ENCODE results near the gene NDRG4. TPM values are rescaled to one million over a fixed set of nuclear protein-coding genes. Genes with fewer than 3 reads are reported as not detected.
"Not testable (repeated sequence)": the region's sequence is repeated elsewhere in the genome, so short reads cannot be mapped to it uniquely, and the experiment has no call there.

The NDRG4 gene
- total RNA-seq, 1 donor from 2014 or later = 38.4 TPM

DNA sequence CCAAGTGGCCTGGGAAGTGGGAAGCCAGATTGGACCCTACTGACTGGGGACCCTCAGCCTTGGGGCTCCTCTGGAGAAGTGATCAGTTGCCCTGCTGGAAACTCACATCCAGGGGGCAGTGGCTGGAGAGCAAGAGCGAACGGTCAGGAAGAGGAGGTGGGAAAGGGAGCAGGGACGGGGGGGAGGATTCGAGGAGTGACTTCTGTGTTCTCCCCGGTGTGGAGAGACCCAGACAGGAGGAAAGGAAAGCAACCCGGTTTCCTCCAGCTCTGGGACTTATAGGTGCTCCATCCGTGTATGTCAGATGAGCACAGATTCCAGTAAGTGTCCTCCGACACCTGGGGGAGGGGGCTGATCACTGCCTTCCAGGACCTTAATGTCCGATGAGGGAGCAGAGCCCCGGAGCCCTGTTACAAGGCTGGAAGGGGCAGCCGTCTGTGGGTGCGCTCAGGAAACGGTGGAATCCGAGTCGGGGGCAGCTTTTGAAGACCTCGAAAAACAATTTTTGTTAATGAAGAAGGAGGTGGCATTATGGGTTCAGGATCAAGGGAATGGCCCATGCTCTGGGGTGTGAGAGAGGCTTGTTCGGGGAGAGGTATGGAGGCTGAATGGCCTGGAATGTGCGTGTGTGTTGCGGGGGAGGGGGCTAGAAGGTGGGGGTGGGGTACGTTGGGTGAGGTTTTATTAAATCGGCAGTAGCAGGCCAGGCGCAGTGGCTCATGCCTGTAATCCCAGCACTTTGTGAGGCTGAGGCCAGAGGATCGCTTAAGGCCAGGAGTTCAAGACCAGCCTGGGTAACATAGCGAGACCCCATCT is 34.8 kb upstream of the NDRG4 start:
- DNase-seq (ENCODE audit: extremely low read depth, low read depth, low spot score) = no peak

DNA sequence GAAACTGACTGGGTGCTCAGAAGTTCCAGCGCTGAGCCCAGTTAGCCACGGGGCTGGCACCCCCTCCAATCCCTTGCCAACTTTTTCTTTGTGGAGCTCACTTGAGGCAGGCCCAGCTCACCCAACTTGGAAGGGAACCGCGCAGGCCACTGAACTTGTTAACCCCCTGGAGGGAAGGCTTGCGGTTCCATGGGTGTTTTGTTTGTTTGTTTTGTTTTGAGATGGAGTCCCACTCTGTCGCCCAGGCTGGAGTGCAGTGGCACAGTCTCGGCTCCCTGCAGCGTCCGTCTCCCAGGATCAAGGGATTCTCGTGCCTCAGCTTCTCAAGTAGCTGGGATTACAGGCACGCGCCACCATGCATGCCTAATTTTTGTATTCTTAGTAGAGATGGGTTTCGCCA is 34.1 kb upstream of the NDRG4 start:
- DNase-seq (ENCODE audit: extremely low read depth, low read depth, low spot score) = no peak

DNA sequence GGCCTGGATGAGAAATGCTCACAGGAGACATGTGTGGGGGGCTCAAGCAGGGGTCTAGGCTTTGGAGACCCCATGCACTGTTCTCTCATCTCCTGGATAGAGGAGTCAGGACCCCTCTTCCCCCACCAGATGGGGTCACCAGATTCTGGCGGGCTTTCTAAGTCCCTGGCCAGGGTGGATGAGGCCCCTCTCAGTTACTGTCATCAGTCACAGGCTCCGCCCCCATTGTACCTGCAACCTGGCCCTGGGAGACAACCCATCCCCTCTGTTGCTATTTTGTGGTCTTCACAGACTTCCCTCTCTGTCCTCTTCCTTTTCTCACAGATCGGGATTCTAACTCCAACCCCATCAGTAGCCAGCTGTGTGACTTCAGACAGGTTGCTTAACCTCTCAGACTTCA is 33.5 kb upstream of the NDRG4 start:
- DNase-seq (ENCODE audit: extremely low read depth, low read depth, low spot score) = no peak

DNA sequence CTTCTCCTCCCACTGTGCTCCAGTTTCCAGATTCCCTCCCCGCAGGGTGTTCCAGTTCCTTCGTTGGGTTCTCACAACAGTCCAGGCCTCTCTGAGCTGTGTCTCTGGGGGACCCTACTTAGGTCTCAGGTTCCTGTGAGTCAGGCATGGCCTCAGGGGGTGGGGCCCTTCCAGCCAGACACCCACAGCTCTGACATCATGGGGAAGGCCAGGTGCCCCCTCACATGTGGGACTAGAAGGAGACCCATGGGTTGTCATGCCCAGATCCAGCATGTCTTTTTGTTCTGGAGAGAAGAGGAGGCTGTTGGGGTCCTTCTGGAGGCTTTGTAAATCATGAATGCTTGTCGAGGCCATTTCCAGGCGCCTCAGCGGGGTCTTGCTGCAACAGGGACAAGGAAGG is 32.0 kb upstream of the NDRG4 start:
- no peak for DNase-seq (ENCODE audit: extremely low read depth, low read depth, low spot score)

DNA sequence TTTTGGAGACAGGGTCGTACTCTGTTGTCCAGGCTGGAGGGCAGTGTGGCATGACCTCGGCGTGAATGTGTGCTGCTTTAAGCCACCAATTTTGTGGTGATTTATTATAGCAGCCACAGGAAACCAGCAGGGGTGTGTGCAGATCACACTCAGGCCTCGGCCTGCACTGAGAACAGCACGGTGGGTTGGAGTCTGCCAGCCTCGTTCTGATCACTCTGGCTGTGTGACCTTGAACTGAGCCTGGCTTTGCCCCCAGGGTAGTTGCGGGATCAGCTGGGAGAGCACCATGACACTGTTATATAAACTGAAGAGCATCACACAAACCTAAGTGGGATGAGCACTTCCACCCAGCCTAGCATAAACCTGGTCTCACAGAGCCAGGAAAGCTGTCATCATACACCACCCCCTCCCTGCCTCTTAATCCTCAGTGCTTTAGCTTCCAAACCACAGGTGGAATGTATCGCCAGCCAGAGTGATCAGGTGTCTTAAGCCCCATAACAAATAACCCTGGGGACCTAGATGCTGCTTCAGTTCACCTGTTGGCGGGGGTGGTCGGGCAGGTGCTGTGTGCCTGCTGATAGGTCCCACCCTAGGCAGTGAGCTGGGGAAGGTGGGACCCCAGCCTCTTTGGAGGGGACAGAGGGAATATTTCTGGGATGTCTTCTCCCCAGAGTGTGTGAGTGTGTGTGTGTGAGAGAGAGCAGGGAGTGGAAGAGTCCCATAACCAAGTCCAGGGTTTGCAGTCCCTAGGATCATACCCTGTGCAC is 28.6 kb upstream of the NDRG4 start:
- DNase-seq (ENCODE audit: extremely low read depth, low read depth, low spot score) = no peak

DNA sequence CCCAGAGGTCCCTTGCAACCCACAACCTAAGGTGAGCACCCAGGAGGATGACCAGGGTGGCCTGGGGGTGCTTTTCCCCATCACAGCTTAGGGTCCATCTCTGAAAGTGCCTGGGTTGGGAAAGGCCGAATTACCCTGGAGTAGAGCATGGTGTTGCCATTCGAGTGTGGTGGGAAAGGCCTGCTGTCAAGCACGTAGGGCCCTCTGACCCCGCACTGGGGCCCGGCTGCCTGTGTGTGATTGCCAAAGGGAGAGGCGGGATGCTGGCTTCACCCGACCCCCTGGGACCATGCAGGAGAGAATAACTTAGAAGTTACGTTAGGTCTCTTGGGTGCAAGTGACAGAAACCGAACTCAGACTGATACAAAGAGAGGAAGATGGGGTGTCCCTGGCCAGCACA is 27.7 kb upstream of the NDRG4 start:
- no peak for DNase-seq (ENCODE audit: extremely low read depth, low read depth, low spot score)

DNA sequence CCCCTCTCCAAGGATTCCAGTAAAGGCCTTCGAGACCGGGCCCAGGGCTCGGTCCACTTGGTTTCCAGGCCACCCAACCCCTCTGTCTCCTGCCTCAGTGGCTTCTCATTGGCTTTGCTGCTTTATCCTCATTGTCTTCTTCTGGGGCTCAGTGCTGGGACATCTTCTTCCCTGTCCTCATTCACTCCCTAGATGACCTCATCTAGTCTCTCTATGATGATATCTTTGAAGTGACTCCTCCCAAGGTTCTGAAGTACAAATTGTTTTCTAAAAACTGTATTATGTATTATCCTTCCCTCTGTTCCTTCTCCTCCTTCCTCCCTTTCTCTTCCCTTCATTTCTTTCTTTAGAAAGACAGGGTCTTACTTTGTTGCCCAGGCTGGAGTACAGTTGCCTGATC is 27.1 kb upstream of the NDRG4 start:
- no peak for DNase-seq (ENCODE audit: extremely low read depth, low read depth, low spot score)

DNA sequence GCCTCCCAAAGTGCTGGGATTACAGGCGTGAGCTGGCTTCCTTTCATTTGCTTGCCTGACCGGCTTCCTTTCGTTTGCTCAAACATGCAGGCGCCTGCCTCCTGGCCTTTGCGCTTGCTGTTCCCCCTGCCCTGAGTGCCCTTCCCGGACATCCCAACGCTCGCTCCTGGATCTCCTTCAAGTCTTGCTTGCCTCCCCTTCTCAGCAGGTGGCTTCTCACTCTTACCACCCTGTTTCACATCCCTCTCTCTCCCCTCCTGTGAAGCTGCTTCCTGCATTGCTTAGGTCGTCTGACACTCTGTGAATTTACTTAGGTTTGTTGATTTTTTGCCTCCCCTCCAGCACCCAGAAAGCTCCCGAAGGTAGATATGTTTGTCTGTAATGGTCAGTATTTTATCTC is 25.6 kb upstream of the NDRG4 start:
- no peak for DNase-seq (ENCODE audit: extremely low read depth, low read depth, low spot score)

DNA sequence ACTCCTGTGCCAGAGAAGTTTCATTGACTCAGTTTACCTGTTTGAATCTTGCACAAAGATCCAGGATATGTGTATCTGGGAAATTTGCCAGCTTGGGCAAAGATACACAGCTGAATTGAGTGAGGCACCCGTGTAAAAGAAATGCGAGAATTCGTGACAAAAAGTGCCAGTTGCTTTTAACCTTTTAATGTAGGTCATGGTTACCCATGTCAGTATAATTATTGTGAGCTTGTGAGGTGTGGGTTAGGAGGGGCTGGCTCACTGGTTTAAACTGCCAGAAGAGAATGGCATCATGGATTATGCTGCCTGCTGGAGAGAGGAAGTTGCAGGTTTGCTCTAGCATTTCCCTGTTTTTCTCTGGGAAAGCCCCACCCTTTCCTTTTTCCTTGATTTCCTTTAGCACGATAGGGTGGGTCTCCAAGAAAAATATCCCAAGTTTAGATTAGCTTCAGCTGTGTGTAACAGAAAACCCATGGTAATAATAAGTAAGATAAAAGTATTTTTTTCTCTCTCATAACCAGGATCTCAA is 24.8 kb upstream of the NDRG4 start:
- DNase-seq (ENCODE audit: extremely low read depth, low read depth, low spot score) = no peak

DNA sequence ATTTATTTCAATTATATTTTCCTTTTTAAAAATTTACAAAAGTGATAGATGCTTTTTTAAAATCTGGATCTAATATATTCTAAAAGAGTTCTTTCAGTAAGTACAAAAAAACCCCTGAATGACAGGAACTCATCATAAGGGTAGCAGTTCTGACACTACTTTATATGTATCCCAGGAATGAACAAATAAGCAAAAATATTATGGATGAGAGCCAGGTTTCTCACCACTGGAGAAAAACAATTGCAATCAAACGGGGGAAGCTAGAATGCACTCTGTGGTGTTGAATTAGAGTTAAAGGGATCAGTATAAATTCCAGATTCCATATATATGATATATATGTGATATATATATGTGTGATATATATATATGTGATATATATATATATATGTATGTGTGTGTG is 23.2 kb upstream of the NDRG4 start:
- no peak for DNase-seq (ENCODE audit: extremely low read depth, low read depth, low spot score)

DNA sequence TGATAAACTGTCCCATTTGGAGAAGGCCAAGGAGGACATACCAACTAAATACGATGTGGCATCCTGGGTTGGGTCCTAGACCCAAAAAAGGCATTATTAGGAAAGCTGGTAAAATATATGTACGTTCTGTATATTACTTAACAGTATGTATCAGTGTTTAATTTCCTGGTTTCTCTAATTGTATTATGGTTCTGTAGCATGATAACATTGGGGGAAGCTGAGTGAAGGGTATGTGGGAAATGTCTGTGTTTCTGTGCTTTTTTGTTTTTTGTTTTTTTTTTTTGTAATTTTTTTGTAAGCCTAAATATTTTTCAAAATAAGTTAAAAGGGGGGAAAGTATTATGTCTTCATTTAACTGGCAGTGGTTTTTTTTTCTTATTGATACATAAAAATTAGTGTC is 21.5 kb upstream of the NDRG4 start:
- no peak for DNase-seq (ENCODE audit: extremely low read depth, low read depth, low spot score)

DNA sequence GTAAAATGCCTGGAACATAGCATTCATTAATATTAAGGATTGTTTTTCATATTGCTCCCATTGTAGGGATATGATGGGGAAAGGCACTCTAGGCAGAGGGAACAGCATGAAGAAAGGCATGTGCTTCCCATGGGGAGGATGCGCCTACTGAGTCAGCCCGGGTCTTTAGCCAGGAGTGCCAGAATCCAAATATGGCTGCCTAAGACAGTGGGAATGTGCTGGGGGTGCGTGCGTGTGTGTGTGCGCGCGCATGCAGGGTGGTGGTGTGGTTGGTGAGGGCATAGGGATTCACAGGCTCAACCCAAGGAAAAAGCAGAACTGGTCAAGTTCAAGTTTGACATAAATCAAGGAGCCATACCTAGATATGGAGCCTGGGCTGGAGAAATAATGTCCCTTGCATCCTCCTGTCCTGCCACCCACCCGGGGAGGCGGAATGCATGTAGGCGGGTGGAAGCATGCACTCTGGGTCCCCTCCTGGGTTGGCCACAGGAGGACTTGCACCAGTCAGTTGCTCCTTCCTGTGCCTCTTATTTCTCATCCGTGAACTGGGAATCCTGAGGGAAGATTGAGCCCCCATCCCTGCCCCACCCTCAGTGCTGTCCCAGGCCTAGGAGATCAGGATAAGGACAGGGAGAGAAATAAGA is 18.6 kb upstream of the NDRG4 start:
- DNase-seq (ENCODE audit: extremely low read depth, low read depth, low spot score) = no peak

DNA sequence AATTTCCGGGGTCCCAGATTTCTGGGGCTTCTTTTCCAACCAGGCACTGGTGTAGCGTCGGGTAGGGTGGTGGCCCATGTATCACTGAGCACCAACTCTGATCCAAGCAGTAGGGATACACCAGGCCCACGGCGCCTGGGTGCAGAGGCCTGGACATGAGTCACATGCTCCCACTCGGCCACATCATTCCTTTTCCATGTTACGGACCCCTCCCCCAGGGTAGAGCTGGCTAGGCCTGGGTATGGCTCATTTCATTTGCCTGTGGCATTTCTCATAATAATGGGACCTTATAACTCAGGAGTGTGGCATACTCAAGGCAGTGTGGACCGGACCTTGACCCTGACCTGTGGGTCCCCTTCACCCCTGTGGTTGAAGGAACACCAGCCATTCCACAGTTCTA is 18.0 kb upstream of the NDRG4 start:
- no peak for DNase-seq (ENCODE audit: extremely low read depth, low read depth, low spot score)

DNA sequence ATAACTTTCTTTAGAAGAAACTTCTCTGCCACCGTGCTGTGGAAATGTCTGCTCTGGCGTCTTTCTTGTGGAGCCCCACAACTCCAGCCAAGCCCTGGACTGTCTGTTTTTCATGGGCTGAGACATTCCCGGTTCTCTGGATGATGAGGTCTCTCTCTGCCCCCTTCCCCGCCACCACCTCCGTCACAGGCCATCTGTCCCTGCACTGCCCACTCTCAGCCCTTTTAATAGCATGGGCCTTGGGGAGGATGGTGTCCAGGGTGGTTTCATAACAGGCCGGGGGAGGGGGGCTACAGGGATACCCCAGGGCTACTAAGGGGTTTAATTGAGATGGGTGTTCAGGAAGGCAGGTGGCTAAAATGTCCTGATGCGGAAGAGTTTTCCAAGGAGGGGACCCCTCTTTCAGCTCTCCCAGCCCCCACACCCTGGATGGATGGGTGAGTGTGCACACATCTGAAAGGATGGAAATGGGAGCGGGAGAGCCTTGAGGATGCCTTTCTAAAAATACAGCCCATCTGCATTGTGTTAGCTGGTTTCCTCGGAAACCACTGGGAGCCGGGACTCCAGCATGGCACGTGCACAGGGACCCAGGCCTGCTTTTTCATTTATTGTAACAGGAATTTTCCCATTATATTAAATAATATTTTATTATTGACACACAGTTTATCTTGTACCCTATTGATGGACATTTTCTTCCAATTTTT is 14.6 kb upstream of the NDRG4 start:
- DNase-seq (ENCODE audit: extremely low read depth, low read depth, low spot score) = no peak

DNA sequence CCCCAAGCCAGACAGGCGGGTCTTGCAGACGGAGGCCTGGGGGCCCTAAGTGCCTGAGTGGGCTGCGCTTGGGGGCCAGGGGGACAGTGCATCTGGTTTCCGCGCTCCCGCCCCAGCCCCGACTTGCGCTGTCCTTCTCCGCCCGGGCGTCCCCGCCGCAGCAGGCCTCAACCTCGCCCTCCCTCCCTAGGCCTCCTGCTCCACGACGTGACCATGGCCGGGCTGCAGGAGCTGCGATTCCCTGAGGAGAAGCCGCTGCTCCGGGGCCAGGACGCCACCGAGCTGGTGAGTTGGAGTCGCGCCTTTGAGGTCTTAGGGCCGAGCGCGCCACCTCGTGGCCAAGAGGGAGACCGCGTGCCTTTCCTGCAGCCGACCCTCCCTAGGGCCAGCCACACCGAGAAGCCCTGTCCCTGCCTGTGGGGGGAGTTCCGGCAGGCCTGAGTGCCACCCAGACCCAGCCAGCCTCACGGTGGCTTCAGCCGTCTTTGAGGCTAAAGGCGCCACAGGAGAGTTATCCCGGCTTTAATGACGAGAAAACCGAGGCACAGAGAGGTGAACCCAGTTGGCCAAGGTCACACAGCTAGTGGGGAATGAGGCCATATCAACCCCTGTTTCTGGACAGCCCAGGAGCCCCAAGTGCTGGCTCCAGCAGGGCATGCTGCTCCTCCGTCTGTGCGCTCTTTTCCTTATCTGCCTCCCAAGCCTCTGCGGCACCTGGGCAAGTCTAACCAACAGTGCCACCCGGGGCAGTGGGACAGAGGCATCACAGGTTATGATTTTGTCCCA is 12.2 kb upstream of the NDRG4 start:
- no peak for DNase-seq (ENCODE audit: extremely low read depth, low read depth, low spot score)

DNA sequence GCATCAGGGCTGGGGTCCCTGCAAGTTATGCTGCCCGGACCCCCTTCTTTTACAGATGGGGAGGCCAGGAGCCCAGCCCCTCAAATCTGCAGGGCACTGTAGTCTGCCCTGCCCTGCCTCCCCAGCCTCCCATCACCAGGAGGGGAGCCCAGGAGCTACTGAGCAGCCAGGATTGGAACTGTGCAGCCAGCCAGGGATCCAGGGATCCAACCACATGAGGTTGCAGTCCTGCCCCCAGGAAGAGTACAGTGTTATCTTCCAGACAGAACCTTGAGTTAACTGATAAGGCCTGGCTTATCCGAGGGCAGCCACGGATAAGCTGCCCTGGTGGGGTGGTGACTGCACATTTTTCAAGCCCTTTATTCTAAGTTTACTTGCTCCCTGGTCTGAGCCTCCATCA is 11.4 kb upstream of the NDRG4 start:
- DNase-seq (ENCODE audit: extremely low read depth, low read depth, low spot score) = no peak

DNA sequence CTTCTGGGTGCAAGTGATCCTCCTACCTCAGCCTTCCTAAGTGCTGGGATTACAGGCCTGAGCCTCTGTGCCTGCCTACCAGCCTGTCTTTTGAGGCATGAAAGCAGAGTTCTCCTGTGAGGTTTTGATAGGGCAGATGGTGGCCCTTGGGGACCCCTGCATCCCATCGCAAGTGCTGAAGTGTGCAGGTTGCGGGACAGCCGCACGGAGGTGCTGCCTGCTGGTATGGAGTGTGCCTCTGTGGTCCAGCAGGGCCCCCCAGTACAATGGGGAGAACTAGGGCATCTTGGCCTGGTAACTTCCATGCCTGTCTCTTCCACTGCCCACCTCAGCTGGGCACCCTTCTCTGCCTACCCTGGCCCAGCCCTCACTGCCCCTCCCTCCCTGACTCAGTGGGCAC is 9.9 kb upstream of the NDRG4 start:
- no peak for DNase-seq (ENCODE audit: extremely low read depth, low read depth, low spot score)

DNA sequence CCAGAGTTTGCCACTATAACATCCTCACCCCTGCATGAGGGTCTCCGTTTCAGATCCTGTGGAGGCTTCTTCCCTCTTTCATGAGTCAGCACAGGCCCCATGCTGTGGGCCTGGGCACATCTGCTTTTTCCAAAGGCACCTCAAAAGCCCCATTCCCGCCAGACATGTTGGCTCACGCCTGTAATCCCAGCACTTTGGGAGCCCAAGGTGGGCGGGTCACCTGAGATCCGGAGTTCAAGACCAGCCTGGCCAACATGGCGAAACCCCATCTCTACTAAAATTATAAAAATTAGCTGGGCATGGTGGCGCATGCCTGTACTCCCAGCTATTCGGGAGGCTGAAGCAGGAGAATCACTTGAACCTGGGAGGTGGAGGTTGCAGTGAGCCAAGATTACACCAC is 9.4 kb upstream of the NDRG4 start:
- not testable (repeated sequence) for DNase-seq (ENCODE audit: extremely low read depth, low read depth, low spot score)

DNA sequence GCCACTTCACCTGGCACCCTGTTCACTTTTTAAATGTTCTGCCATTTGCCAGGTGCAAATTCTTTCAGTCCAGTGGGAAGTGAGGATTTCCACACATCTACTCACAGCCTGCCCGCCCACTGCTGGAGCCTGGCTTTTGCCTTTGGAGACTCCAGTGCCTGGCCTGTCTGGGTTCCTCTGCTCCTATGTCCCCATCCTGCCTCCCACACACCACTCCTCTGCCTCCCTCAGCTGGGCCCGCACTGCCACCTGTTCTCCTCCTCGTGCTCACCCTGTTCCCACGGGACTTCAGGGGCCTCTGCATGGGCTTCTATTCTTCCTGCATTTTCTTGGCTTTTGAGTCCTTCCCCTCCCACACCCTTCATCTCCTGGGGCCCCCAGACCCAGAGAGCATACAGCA is 7.9 kb upstream of the NDRG4 start:
- DNase-seq (ENCODE audit: extremely low read depth, low read depth, low spot score) = no peak

DNA sequence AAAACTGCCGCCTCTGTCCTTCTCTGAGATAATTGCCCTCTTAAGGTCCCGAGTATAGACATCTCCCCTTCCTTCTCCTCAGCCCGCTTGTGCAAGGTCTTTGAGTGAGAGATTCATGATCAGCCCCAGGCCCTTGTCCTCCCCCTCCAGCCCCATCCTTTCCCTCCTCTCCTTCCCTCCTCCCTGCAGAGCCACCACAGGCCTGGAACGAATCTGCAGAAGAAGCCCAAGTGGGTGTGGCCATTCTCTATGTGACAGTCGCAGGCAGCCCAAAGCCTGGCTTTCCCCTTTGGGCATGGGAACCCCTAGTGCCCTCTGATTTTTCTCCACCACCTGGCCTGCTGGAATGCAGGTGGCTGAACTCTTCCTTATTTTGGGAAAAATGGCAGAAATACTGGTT is 7.2 kb upstream of the NDRG4 start:
- no peak for DNase-seq (ENCODE audit: extremely low read depth, low read depth, low spot score)
